SH-SY5Y (cell line): ENCODE measurements around the gene MPHOSPH8.

ENCODE experiments used
- GATA2 ChIP-seq: IDR thresholded peaks from 2 replicates; pipeline ENCODE4 v1.6.1; 2011; ENCODE audit warnings: mild to moderate bottlenecking, low read depth, low read length
- GATA3 ChIP-seq: IDR thresholded peaks from 2 replicates; pipeline ENCODE4 v1.6.1; 2011; ENCODE audit warnings: low read depth, mild to moderate bottlenecking, low read length, moderate library complexity

GRCh38 chr13:19674898-19675297, 41.4 kb downstream of the MPHOSPH8 start:
- no peak for TF ChIP-seq GATA2
- no peak for TF ChIP-seq GATA3
